ENCODE data around the gene ATAD1.
A peak's percentile ranks its signal among the peaks of the same experiment; 100 is the strongest.
"Not testable (repeated sequence)": the region's sequence is repeated elsewhere in the genome, so short reads cannot be mapped to it uniquely, and the experiment has no call there.

The ATAD1 gene

DNA sequence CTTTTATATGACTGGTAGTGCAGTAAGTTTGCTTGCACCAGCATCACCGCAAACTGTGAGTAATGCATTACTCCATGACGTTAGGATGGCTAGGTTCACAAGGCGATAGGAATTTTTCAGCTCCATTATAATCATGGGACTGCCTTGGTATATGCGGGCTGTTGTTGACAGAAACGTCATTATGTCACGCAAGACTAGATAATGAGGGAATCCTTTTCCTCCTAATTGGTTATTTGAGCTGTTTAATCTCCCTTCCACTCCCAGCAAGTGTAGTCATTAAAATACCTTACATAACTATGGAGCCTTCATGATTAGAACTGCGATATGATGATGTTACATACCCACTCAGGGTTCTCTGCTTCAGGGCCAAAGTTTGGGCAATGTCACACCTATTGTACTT is 28.0 kb upstream of the ATAD1 start:
- DNase-seq: no peak

DNA sequence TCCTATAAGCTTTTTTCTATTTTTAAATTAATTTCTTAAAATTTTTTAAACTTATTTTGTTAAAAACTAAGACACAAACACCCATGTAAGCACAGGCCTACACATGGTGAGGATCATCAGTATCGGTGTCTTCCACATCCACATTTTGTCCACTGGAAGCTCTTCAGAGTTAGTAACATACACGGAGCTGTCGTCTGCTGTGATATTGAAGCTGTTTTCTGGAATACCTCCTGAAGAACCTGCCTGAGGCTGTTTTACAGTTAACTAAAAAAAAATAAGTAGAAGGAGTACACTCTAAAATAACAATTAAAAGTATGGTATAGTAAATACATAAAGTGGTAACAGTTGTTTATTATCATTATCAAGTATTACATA is 27.6 kb upstream of the ATAD1 start:
- no peak for DNase-seq

DNA sequence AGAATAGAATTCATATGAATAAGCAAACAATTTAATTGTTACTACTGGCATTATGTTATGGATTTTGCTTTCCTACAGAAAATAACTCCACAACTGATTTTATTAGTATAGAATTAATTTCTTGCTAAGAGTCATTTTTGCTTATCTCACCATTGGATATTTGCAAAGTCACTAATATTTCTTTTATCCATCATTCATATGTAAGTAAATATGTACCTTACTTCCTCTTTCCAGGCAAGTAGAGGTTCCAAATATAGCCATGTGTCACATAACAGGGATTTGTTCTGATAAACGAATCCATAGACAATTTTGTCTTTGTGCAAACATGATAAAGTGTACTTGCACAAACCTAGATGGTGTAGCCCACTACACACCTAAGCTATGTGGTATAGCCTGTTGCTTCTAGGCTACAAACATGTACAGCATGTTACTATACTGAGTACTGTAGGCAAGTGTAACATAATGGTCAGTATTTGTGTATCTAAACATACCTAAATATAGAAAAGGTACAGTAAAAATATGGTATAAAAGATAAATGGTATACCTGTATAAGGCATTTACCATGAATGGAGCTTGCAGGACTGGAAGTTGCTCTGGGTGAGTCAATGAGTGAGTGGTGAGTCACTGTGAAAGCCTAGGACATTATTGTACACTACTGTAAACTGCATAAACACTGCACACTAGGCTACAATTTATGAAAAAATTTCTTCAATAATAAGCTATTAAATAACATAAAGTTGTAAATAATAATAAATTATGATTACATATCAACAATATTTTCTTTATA is 27.0 kb upstream of the ATAD1 start:
- DNase-seq: no peak

DNA sequence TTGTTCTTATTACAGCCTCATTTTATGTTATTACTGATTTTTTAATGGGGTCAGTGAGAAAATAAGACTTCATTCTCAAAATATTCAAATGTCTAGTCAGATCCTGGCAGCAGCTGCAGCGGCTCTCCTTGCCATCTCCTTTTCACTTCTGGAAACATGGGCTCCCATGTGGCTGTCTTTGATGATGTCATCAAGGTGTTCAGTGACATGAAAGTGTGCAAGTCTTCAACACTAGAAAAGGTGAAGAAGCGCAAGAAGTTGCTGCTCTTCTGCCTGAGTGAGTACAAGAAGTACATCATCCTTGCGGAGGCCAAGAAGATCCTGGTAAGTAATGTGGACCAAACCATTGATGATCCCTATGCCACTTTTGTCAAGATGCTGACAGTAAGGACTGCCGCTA is 25.7 kb upstream of the ATAD1 start:
- DNase-seq: no peak

DNA sequence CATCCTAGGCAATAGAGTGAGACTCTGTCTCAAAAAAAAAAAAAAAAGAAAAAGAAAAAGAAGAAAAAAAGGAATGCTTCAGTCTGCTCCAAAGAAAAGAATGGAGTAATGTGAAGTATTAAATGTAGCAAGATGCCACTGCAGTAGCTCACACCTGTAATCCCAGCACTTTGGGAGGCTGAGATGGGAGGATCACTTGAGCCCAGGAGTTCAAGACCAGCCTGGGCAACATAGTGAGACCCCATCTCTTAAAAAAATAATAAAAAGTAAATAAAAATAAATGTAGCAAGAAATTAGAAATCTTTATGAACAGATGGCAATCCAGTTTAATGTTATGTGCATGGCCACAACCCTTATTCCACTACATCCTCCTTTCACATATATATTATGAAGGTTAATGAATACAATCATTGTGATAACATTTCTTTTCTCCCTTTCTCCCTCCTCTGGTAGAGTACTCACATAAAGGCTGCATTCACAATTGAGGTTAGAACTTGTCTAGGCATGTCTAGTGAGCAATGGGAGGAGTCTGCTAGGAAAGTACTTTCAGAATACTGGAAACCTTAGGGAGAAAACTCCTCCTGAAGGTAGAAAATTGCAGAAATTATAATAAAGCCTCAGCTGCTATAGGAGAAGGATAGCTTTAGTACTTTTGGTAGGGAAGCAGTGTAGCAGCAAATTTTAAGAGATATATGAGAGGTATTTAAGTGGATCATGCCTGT is 24.9 kb upstream of the ATAD1 start:
- DNase-seq: no peak

DNA sequence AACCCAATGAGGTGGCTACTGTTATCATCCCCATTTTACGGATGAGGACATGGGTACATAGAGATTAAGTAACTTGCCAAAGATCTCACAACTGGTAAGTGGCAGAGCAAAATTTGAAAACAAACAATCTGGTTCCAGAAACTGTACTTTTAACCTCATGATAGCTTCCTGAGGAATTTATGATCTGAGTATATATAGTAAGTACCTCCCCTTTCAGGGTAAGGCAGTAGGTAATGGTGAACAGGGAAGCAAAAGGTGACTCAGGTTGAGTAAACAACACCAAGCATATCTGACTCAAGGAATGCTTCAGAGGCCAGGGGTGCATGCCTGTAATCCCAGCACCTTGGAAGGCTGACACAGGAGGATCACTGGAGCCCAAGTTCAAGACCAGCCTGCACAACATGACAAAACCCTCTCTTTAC is 24.2 kb upstream of the ATAD1 start:
- no peak for DNase-seq

DNA sequence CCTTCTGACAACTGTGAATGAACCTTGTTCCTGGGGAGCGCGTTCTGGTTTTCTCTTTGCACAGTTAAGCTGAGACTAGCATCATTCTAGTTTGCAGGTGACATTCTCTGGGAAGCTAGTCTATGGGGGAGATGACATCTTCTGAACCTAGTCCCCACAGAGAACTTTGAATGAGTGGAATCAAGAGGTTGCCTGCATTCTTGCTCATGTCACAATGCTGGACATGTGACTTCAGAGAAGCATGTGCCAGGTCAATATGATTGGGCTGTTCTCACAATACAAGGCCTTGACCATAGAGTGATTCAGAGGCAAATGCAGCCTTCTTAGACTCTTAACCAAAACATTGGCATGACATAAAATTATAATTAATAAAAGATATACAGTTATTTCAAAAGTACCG is 23.2 kb upstream of the ATAD1 start:
- DNase-seq: no peak

DNA sequence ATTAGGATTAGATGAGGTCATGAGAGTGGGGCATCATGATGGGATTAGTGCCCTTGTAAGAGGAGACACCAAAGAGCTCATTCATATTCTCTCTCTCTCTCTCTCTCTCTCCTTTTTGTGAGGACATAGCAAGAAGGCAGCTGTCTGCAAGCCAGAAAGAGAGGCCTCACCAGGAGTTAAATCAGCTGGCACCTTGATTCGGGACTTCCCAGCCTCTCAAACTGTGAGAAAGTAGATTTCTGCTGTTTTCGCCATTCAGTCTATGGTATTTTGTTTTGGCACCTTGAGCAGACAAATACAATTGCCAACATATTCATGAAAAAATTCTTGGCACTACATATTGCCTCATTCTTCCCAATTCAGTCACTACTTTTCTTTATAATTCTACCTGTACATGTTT is 20.6 kb upstream of the ATAD1 start:
- DNase-seq: no peak

DNA sequence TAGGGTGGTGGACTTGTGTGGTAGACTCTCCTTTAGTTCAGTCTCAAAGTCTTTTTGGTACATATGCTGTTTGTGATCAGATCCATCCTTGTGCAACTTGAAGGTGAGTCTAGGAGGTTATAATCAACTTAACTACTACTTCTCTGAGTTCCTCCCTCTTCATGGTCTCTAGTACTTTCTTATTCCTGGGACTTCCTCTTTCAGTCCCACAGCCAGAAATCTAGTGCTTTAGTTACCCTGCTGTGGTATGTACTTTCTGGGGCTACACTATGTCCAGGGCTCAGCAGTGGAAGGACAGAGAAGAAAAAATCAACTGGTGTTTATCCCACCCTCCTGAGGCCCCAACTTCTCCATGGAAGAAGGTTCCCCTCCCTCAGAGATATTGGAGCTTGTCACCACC is 19.4 kb upstream of the ATAD1 start:
- DNase-seq: no peak

DNA sequence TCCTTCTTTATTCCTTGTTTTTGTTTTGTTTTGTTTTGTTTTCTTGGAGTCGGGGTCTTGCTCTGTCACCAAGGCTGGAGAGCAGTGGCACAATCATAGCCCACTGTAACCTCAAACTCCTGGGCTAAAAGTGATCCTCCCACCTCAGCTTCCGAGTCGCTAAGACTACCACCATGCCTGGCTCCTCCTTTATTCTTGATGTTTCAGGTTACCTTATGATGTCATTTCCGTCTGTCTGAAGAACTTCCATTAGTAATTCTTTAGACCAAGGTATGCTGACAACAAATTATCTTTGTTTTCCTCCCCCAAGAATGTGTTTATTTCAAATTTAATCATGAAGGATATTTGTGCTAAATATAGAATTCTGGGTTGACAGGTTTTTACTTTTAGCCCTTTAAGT is 18.1 kb upstream of the ATAD1 start:
- no peak for DNase-seq

DNA sequence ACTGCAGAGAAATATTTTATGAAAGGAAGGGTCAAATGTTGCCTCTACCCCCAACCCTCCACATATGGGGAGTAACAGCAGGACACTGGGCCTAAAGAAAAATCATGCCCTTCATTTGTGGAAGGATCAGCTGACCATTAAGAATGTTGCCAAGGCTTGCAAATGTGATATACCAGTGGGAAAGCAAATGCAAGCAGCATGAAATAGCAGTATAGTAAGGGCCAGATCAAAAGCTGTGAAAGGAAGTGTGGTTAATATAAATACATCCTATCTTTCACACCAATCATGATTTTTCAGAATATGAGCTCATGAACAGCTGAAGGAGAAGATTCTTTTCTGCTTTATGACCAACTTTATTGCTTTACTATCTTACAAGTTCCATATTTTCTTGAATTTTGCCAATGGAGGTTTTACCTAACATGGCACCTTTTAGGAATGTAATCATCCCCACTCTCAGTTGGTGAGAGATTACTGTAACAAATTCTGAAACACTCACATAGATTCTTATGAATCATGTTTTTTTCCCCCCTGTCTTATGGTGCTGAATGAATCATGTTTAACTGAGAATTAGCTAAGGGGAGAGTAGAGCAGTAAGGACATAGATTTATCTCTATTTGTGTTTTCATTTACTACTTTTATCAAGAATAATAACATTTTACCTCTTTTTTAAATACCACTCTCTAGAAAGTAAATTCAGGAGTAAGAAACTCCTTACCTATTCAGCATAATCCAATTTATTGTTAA is 12.1 kb upstream of the ATAD1 start:
- no peak for DNase-seq

DNA sequence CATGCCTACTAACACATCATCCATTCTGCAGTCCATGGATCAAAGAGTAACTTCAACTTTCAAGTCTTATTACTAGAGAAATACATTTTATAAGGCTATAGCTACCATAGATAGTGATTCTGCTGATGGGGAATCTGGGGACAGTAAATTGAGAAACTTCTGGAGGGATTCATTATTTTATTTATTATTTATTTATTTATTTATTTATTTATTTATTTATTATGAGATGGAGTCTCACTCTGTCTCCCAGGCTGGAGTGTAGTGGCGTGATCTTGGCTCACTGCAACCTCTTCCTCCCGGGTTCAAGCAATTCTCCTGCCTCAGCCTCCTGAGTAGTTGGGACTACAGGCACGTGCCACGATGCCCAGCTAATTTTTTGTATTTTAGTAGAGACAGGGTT is 11.0 kb upstream of the ATAD1 start:
- not testable (repeated sequence) for DNase-seq

DNA sequence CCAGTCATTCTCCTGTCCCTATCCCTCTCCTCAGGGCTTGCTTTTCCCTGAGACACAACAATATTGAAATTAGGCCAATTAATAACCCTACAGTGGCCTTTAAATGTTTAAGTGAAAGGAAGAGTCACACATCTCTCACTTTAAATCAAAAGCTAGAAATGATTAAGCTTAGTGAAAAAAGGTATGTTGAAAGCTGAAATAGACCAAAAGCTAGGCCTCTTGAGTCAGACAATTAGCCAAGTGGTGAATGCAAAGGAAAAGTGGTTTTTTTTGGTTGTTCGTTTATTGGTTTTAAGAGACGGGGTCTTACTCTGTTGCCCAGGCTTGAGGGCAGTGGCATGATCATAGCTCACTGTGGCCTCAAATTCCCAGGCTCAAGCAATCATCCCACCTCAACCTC is 9.7 kb upstream of the ATAD1 start:
- DNase-seq: no peak

DNA sequence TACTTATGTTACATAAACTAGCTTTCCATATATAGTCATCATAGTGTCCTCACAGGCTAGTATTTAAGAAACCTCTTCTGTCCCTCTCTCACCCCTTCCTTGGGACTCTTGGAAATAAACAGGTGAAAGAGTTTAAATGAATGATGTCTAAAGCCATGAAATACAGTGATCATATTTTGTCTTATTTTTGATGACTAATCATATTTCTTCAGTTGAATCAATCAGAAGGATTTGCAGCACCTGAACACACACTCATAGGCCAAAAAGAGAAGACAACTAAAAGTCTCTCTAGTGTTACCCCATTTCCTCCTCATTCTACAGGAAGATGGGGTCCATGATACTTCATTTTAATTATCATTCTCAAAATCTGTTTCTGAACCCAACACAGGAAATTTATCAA is 8.6 kb upstream of the ATAD1 start:
- DNase-seq: no peak

DNA sequence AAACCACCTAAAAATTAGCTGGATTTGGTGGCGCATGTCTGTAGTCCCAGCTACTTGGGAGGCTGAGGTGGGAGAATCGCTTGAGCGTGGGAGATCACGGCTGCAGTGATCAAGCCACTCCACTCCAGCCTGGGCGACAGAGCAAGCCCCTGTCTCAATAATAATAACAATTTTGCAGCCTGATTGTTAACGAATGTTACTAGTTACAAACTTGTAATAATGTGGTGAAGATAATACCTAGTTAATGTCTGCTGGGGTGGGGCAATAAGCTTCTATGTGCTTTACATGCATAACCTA is 1.2 kb upstream of the ATAD1 start:
- no peak for DNase-seq

DNA sequence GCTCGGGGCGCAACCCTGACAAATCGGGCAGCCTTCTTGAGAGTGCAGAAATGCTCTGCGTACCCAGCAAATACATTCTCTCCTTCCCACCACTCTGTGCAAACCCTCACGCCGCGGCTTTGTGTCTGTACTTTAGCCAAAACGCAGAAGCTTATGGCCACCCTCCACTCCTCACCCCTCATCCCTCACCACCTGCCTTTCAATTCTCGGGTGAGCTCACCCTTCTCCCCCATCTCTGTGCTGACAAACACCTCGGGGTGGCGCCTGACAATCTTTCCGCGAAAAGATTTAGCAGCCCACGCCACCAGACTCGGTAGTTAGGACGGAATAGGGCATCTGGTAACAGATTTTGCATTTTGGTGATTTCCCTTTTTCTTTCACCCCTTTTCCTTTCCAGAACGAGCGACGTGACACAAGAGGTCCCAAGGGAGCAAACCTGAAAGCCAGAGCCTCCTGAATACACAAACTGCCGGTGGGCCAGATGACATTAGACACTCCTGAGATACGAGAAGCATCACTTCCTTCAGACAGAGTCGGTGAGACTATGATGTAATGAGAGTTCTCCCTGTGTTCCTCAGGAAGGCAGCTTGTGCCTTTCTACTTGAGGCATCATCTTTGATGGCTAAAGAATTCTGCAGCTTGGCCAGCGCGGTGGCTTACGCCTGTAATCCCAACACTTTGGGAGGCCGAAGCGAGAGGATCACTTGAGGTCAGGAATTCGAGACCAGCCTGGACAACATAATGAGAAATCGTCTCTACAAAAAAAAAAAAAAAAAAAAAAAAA is 671 bp upstream of the ATAD1 start:
- peak in 1 of 2 experiments; percentile 59 for DNase-seq

DNA sequence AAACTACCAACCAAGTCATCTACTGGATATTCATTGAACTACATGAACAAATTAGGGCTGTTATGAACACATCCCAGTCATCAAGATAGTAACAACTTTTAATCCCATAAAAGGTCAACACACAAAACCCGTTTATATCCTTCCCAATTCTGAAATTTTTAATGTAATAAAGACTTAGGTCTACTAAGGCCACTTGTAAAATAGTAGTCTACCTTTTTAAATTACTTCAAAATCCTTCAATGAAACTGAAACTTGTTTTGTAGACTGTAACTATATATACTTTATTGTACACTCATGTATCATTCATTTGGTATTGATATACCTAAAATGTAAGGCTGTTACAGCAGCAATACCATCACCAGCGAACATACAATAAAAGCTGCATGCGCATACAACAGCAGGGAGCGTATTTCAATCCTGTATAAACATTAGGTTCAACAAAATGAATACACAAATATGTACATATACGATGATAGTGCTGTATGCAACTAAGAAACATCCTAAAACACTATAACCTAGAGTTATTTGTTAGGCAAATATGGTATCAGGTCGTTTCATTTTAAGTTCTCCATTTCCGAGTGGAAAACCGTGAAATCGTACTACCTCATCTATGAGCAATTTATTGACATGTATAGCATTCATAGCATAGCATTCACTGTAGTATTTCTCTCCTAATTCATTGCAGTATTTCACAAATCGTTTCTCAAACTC is 973 bp downstream of the ATAD1 start:
- DNase-seq: no peak

DNA sequence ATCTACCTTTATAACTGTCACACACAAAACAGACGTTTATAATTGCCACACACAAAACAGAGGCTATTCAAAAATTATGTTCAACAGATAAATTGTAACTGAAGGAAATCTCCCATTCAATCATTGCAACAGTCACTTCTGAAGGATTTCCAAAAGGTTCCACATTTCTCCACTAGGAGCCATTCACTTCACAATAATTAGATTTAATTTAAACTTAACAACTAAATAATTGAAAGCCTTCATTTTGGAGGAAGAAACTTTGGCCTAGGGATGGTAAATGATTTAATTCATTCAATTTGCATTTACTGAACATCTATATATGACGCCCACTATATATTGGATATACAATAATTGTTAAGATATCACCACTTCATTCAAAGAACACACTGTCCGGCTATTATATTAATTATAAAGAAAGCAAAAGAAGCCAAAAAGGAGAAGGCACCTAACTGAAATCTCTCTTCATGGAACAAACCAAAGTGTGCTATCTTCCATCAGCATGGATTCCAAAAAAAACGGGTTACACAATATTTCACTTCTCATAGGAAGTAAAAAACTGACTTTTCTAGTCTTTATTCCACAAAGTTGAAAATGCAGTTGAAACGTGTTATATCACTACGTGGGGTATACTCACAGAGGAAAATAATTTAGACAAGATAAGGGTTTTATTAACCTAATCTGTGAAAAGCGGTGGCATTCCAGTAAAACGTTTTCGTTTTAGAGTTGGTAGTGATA is 1.7 kb downstream of the ATAD1 start:
- DNase-seq: no peak

DNA sequence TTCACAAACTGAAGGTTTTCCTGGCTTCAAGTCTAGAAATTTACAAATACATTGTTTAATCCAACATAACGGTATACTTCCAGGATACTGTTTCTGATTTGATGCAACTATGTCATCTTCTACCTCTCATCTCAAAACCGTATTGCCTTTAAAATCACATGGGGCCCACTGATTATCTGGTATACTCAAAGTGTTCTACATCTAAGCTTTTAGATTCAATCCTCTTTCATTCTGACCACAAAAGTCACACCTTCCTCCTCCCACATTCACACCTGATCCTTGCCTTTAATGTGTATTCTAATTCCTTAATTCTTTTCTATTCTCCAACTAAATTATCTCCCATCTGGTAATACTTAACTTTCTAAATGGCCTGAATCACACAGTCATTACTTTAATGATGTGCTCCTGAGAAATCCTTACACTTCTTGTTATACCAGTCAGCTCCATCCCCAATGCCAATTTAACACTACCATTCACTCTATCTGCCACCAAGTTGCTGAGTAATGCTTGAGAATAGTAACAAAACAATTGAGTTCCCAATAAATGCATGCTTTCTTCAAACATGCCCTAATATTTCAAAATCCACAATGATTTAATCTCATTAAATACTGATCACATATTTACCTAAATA is 13.0 kb downstream of the ATAD1 start:
- no peak for DNase-seq

DNA sequence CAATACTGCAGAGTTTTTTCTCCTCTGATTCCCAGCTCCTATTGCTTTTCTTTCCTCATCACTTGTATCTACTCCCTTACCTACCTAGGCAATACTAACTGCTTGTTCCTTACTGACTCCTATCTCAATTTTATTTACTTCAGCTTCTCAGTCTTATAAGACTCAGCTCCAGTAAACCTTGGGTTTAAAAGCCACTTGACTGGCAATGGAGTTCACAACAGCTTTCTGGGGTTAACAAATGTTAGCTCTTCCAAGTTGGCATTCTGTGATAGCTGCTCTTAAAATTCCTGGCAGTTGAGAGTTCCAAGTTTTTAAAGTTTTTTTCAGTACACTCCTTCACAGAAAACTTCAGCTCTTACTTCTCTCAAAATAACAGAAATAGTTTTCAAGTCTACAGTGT is 14.2 kb downstream of the ATAD1 start:
- DNase-seq: no peak

DNA sequence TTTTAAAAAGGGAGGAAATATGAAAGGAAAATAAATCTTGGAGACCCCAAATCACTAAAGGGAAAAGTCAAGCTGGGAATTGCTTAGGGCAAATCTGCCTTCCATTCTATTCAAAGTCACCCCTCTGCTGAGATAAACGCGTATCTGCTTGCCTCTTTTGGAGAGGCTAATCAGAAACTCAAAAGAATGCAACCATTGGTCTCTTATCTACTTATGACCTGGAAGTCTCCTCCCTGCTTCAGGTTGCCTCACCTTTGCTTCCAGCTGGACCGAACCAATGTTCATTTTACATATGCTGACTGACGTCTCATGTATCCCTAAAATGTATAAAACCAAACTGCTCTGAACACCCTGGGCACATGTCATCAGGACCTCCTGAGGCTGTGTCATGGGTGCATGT is 14.7 kb downstream of the ATAD1 start:
- DNase-seq: no peak
